WTC11 (cell line): Measurements from ENCODE around the gene RAD9A. TPM values are rescaled to one million over a fixed set of nuclear protein-coding genes. Genes with fewer than 3 reads are reported as not detected.

ENCODE experiments used
- ATAC-seq: fragments of 200-7000 bp; cut with Tn5 transposase; 2 replicates; pipeline ENCODE4 v1.10.0; 2021; ENCODE audit warnings: mild to moderate bottlenecking, moderate library complexity
- CTCF ChIA-PET: fragments of 300-600 bp; sonication (Branson Sonifier 250); formaldehyde crosslinking; loops from one replicate; lab custom pipeline; 2021; ENCODE audit warnings: antibody characterized with exemption; lab: Charles Lee
- POLR2A ChIA-PET: fragments of 350-600 bp; sonication (Branson Sonifier 250); formaldehyde crosslinking; loops from one replicate; lab custom pipeline; 2021; ENCODE audit warnings: antibody characterized with exemption; lab: Charles Lee
- DNase-seq: peaks from one replicate; pipeline ENCODE4 v3.0.0; 2021; ENCODE audit warnings: low spot score
- H3K27ac Mint-ChIP-seq: 2 replicates; pipeline ENCODE4 v1.8.0; 2021; ENCODE audit warnings: mixed read lengths
- H3K27me3 Mint-ChIP-seq: 2 replicates; pipeline ENCODE4 v1.8.0; 2021; ENCODE audit warnings: low read depth, mild to moderate bottlenecking, moderate library complexity, mixed read lengths
- H3K36me3 Mint-ChIP-seq: 2 replicates; pipeline ENCODE4 v1.8.0; 2021; ENCODE audit warnings: mixed read lengths
- H3K4me1 Mint-ChIP-seq: 2 replicates; pipeline ENCODE4 v1.8.0; 2022; ENCODE audit warnings: mixed read lengths
- H3K4me3 Mint-ChIP-seq: 2 replicates; pipeline ENCODE4 v1.8.0; 2021; ENCODE audit warnings: mild to moderate bottlenecking, moderate library complexity, mixed read lengths
- H3K9me3 Mint-ChIP-seq: 2 replicates; pipeline ENCODE4 v1.8.0; 2021; ENCODE audit warnings: mixed read lengths
- CREB1 ChIP-seq: sonication (generic); formaldehyde crosslinking; IDR thresholded peaks from 2 replicates; pipeline ENCODE4 v1.8.0; 2023; ENCODE audit warnings: mild to moderate bottlenecking, missing genetic modification reagents
- E2F1 ChIP-seq: sonication (generic); formaldehyde crosslinking; IDR thresholded peaks from 2 replicates; pipeline ENCODE4 v1.8.0; 2022; ENCODE audit warnings: mild to moderate bottlenecking, missing genetic modification reagents
- E2F5 ChIP-seq: sonication (generic); formaldehyde crosslinking; IDR thresholded peaks from 2 replicates; pipeline ENCODE4 v1.8.1; 2022; ENCODE audit warnings: mild to moderate bottlenecking, moderate library complexity, missing genetic modification reagents
- TEAD1 ChIP-seq: sonication (generic); formaldehyde crosslinking; IDR thresholded peaks from 2 replicates; pipeline ENCODE4 v1.8.0; 2022; ENCODE audit warnings: mild to moderate bottlenecking, missing genetic modification reagents
- ZNF281 ChIP-seq: sonication (generic); formaldehyde crosslinking; IDR thresholded peaks from 2 replicates; pipeline ENCODE4 v1.8.0; 2023; ENCODE audit warnings: mild to moderate bottlenecking, missing genetic modification reagents
- total RNA-seq: library from RNA; stranded (reverse); gene quantifications from 3 replicates; pipeline ENCODE4 v1.2.3, GENCODE V29; 2021
- TF ChIP-seq, protein P1 (sequence below): fragments of 250-450 bp; sonication (Bioruptor Pico); IDR thresholded peaks from 2 replicates; pipeline ENCODE4 v1.9.0; 2021; ENCODE audit warnings: mild to moderate bottlenecking, borderline replicate concordance
- TF ChIP-seq, protein P2 (sequence below): sonication (generic); formaldehyde crosslinking; IDR thresholded peaks from 2 replicates; pipeline ENCODE4 v1.8.0; 2022; ENCODE audit warnings: missing genetic modification reagents

Gene RAD9A
- total RNA-seq, 1 experiment from 2014 or later: 45.5 TPM

- TF ChIP-seq, protein P1, sequence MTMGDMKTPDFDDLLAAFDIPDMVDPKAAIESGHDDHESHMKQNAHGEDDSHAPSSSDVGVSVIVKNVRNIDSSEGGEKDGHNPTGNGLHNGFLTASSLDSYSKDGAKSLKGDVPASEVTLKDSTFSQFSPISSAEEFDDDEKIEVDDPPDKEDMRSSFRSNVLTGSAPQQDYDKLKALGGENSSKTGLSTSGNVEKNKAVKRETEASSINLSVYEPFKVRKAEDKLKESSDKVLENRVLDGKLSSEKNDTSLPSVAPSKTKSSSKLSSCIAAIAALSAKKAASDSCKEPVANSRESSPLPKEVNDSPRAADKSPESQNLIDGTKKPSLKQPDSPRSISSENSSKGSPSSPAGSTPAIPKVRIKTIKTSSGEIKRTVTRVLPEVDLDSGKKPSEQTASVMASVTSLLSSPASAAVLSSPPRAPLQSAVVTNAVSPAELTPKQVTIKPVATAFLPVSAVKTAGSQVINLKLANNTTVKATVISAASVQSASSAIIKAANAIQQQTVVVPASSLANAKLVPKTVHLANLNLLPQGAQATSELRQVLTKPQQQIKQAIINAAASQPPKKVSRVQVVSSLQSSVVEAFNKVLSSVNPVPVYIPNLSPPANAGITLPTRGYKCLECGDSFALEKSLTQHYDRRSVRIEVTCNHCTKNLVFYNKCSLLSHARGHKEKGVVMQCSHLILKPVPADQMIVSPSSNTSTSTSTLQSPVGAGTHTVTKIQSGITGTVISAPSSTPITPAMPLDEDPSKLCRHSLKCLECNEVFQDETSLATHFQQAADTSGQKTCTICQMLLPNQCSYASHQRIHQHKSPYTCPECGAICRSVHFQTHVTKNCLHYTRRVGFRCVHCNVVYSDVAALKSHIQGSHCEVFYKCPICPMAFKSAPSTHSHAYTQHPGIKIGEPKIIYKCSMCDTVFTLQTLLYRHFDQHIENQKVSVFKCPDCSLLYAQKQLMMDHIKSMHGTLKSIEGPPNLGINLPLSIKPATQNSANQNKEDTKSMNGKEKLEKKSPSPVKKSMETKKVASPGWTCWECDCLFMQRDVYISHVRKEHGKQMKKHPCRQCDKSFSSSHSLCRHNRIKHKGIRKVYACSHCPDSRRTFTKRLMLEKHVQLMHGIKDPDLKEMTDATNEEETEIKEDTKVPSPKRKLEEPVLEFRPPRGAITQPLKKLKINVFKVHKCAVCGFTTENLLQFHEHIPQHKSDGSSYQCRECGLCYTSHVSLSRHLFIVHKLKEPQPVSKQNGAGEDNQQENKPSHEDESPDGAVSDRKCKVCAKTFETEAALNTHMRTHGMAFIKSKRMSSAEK: no peak
These were observed 40.3 kb upstream of the RAD9A start (continued) for GRCh38 chr11:67351275-67352005.

GRCh38 chr11:67352546-67353316 is 39.1 kb upstream of the RAD9A start:
- Mint-ChIP-seq H3K9me3 (no peaks in the 10 kb centered on the region), H3K27ac (peak overlapping the region; percentile 89), H3K4me3 (peak overlapping the region; percentile 91), H3K4me1 (peaks cover 34% of the 10 kb centered on the region), H3K36me3 (no peaks in the 10 kb centered on the region), H3K27me3 (peaks cover 3% of the 10 kb centered on the region)
- POLR2A ChIA-PET: interaction anchor here (0.8 to 2.1 kb wide), 6 partner anchors 21 to 112 kb away, joined by 3 to 8 read pairs (median 3); no protein-coding TSS in a partner anchor
- TF ChIP-seq E2F1 (CRISPR knock-in tag): no peak
- TF ChIP-seq, protein P2, sequence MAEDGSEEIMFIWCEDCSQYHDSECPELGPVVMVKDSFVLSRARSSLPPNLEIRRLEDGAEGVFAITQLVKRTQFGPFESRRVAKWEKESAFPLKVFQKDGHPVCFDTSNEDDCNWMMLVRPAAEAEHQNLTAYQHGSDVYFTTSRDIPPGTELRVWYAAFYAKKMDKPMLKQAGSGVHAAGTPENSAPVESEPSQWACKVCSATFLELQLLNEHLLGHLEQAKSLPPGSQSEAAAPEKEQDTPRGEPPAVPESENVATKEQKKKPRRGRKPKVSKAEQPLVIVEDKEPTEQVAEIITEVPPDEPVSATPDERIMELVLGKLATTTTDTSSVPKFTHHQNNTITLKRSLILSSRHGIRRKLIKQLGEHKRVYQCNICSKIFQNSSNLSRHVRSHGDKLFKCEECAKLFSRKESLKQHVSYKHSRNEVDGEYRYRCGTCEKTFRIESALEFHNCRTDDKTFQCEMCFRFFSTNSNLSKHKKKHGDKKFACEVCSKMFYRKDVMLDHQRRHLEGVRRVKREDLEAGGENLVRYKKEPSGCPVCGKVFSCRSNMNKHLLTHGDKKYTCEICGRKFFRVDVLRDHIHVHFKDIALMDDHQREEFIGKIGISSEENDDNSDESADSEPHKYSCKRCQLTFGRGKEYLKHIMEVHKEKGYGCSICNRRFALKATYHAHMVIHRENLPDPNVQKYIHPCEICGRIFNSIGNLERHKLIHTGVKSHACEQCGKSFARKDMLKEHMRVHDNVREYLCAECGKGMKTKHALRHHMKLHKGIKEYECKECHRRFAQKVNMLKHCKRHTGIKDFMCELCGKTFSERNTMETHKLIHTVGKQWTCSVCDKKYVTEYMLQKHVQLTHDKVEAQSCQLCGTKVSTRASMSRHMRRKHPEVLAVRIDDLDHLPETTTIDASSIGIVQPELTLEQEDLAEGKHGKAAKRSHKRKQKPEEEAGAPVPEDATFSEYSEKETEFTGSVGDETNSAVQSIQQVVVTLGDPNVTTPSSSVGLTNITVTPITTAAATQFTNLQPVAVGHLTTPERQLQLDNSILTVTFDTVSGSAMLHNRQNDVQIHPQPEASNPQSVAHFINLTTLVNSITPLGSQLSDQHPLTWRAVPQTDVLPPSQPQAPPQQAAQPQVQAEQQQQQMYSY (CRISPR knock-in tag): 0 out of 2 replicates have a peak, but pooled peaks have one; percentile 33
- TF ChIP-seq E2F5: no peak
- TF ChIP-seq TEAD1 (CRISPR knock-in tag): no peak
- peak; percentile 33; the same call in 1 of the 2 replicates for TF ChIP-seq ZNF281
- TF ChIP-seq CREB1: 0 out of 2 replicates have a peak, but pooled peaks have one; percentile 26
- peak; percentile 28 for DNase-seq
- ATAC-seq: peak; percentile 2
- CTCF ChIA-PET: interaction anchor here (0.7 to 10.1 kb wide), 22 partner anchors 8 to 278 kb away, joined by 3 to 842 read pairs (median 4); partner anchors contain the start of genes ANKRD13D, CLCF1, GRK2 and NUDT8
